Medulla oblongata (tissue), 1 donor: ENCODE results near the gene MRPL23.
A peak's percentile ranks its signal among the peaks of the same experiment; 100 is the strongest.

Experiments
- DNase-seq: peaks from one replicate; pipeline ENCODE4 v3.0.0-alpha.2; 2015; ENCODE audit errors: extremely low spot score

MRPL23 gene

DNA sequence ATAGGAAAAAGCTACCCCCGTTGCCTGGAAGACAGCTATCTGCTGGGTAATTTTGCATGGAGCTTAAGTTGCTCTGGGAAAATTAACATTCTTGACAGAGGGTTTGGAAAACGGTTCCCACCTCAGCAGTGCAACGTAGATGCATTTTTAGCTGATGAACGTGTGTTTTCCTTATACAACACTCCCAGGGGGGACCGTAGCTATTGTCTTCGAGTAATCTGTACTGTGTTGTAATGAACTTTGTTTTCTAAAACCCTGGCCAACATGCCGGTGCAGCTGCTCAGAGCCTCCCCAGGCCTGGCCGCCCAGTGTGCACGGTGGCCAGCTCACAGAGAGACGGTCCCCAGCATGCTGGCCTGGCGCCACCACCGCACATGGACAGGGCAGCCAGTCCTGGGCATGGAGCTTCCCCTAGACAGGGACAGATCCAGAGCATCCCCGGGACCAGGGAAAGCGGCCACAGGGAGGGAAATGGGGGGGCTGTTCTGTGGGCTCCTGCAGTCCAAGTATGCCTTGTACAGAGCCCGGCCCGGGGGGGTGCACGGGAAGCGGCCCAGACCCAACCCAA, 25.5 kb upstream of the MRPL23 start:
- DNase-seq, result peak; percentile 20

DNA sequence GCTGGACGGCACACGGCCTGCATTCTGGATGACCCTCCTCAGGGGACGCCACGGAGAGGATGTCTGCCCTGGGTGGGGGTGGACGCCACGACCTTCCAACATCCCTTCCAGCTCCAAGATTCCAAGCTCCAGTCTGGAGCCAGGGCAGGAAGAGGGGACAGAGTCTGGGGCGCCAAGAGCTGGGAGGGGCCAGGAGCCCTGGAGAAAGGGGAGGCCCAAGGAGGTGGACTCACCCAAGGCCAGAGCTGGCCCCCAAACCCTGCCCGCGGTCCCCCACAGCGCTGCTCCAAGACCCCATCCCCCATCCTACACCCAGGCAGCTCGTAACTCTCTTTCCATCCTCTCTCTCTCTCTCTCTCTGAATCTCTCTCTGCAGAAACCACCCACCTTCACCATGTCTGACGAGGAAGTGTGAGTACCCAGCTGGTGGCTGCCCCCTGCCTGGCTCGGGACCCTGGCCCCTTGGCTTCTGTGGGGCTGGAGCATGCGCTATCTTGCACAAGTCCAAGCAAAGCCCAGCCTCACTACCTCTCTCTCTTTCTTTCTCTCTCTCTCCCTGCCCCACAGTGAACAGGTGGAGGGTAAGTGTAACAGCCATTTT, 24.6 kb upstream of the MRPL23 start:
- DNase-seq, result no peak

DNA sequence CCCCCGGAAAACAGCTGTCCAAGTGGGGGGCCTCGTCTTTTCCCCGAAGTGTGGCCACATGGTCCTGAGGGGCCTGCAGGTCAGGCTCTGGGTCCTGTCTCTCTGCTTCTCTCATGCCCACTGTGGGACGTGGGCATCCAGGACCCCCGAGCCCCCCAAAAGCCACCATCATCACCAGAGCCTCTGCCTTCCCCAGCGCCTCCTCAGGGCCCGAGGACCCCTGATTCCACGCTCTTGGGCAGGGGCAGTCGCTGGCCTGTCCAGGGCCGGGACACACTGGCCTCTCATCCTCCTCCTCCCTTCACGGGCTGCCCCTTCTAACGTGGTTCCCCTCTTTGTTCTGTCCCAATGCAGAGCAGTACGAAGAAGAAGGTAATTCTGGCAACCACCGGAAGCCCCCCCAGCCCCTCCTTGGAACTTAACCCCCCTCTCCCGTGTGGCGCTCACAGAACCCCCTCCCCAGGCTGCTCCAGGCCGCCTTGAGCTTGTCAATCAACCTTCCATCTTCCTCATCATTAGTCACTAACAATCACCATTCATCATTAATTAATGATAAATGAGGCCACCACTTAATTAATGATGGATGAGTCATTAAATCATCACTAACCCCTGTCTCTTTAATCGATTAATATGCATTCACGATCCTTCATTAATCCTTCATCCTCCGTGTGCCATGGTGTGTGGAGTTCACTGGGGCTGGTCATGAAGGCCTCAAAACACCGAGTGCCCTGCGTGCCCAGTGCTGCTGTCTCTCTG, 23.8 kb upstream of the MRPL23 start:
- no peak for DNase-seq

DNA sequence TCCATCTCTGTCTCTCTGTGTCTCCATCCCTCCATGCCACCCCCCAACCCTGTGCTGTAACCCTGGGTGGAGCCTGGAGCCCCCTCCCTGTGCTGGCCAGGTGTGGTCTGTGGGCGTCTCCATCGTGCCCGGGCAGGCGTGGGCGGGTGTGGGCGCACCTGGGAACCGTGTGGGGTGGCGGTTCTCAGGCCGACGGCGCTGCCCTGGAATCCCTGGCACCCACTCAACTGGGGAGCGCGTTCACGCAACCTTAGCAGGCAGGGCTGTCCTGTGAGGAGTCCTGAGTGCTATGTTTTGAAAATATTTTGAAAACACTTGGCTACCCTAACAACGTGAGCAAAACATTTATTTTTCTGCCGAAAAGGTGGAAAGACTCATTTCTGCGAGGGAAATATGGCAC, 23.0 kb upstream of the MRPL23 start:
- DNase-seq, result no peak

DNA sequence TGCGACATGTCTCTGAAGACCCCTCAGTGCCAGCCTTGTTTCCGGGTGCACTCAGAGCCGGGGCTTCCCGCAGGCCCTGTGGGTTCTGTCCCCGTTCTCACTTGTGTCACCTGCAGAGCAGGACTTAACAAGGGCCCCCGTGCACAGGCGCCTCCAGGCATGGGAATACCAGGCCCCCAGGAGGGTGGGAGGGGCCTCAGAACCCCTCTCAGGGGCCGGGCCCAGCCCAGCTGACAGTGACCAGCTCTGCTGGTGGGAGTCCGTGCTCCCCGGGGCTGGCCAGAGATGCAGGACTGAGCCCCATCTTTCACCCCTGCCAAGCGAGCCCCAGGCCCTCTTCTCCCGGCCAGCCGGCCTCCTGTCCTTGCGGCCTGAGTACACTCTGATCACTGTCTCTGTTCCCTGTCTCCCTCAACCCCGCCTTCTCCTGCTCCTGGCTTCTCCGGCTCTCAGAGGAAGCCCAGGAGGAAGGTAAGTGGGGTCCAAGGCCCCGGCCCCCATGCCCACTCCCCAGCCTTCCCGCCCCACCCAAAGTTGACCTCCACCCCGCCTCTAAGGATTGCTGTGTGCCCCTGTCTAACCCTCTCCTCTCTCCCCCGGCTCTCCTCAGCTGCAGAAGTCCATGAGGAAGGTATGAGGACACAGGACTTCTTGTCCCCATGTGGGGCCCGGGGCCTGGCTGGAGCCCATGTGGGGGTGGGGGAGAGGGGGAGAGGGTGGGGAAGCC, 22.3 kb upstream of the MRPL23 start:
- no peak for DNase-seq

DNA sequence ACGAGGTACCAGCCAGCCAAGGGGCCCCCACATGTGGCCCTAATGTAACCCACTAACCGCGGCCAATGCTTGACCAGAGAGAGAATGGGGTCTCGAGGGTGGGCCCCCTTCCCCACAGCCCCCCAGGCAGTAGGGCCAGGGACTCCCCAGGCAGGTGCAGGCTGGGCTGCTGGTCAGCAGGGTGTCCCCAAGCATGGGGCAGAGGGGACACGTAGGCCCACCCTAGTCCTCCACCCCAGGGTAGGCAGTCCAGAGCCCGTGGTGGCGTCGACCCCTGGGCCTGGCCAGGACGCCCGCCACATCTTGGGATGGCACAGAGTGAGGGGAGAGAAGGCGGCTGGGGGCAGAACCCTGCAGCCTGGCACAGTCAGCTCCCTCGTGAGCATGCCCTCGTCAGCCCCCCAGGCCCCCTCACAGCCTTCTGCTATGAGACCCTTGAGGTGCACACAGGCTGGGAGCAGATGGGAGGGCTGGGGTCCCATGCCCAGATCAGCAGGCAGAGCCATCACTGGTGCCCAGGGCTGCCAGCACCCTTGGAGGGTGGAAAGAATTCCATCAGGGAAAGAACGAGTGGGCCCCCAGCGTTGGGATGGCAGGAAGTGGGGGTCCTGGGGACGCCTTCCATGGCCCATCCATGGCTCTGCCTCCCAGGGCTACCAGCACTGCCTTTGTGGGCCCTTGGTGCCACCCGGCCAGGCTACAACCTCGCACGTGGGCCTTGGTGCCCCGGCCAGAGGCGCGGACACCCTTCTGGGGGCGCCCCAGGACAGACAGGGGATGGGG, 21.6 kb upstream of the MRPL23 start:
- no peak for DNase-seq

DNA sequence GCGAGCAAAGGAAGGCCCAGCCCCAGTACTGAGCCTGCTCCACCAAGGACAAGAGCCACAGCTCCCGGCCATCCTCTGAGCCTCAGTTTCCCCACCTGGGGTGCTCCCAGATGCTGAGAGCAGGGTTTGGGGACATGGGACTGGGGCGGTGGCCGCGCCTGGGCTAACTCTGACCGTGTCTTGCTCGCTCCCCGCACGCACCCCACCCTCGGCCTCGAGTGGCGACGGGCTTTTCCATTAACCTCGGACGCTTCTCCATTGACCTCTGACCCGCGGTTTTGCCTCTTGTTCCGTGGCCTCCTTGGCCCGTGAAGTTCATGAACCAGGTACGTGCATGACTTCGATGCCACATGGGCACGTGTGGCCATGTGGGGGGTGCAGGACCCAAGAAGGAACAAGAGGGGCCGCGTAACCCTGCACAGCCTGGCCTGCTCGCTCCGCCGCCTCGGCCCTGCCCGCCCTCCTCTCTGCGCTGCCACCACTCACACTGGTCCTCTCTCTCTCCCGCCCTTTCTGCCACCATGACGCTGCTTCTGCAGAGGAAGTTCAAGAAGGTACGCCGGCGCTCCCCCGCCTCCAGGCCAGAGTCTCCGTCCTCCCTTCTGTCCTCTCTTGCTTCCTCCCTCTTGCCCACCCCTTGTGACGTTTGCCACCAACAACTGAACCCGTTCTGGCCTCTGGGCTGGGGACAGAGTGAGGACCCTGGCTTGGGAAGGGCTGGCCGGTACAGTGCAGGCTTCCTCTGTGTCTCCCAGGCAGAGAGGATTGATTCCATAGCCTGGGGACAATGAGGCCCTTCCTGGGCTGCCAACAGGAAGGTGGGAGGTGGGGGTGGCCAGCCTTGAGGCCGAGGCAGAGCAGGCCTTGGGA, 20.7 kb upstream of the MRPL23 start:
- no peak for DNase-seq

DNA sequence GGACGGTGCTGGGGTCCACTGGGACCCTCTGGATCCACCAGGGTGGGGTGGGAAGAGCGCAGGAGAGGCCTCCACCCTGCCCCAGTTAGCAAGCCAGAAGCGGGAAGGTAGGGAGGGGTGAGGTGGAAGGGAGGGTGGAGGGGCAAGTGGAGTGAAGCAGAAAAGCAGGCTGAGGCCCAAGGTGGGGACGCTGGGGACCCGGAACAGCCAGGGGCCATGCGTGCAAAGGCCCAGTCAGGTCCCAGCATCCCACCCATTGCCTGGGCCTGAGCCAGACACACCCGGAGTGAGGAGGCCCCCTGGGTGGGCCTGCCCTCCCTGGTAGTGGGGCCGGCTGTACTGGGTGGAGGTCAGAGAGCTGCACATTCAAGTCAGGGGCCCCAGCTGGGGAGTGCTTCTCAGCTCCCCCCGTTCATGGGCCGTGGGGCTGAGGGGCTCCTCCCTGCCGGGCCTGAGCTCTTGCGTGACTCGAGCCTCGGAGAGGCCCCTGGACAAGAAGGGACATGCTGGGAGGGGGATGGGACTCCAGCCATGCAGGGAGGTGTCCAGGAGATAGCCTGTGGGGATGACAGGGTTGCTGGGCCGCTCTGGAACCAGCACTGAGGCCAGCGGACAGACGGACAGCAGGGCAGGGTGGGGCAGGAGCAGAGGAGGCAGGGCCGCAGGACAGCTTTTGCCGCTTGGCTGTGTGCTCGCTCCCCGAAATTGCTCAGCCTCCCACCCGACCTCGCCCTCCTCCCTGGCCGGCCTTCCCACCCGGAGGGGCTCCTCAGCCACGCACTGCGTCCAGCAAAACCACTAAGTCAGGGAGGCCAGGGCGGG, 19.9 kb upstream of the MRPL23 start:
- no peak for DNase-seq

DNA sequence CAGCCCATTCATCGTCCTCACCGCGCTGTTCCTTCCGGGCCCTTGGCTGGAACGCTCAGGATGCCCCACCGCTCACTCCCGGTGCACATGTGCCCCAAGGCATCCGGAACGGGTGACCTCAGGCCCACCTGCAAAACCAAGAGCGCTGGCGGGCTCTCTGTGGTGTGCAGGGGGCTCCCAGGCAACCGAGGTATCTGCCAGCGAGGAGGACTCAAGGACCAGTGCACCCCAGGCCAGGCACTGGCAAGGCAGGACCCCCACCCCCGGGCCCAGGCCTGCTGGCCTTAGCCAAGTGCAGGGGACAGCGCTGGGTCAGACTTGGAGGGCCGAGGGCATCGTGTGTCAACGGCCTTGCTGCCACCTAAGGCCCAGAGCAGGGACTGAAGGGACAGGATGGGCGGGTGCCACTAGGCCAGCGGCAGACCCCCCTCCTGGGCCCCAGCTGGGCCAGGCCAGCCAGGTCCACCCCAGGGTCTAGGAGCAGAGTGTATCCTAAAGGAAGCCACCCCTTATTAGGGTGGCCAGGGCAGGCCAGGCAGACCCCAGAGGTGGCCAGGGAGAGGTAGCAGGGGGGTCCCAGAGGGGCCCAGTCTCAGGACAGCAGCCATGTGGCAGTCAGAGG, 19.2 kb upstream of the MRPL23 start:
- no peak for DNase-seq

DNA sequence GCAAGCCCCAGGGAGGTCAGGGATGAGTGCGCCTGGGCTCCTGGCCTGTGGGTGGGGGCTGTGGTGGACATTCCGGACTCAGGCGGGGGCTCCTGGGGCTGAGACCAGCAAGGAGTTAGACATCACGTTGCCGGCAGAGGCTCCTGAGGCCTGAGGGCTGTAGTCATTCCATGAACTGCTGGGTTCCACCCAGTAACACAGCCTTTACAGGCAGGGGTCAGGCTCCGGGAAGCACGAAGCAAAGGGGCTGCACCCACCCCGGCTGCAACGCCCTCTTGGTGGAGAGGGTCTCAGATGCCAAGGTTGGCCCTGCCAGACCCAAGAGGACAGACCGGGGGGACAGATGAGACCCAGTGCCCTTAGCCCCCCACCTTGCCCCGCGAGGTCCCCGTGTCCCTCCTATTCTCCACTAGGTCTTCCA, 18.7 kb upstream of the MRPL23 start:
- DNase-seq, result no peak

DNA sequence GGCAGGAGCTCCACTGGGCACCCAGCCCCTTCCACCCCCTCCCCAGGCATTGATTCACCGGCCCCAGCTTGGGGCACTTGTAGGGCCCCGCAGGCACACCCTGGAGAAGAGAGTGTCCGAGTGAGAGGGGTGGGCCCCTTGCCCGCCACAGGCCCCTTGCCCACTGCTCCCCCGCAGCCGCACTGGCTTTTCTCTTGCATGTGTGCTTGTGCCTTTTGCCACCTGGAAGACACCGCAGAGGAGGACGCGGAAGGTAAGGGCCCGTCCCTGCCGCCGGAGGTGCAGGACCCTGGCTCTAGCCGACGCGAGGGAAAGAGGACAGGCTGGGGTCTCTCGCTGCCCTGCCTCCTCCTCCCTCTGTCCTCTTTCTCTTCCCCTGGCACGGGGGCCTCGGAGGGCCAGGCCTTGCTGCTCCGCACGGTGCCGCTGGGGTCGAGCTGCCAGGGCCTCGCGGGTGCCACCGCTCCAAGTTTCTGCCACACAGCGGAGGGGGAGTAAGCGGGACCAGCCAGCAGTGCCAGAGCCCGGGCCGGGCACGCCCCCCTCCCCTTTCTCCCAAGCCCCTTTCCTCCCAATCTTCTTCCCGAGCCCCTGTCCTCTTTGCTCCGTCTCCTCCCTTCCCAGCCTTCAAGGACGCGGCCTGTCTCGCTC, 18.1 kb upstream of the MRPL23 start:
- no peak for DNase-seq

DNA sequence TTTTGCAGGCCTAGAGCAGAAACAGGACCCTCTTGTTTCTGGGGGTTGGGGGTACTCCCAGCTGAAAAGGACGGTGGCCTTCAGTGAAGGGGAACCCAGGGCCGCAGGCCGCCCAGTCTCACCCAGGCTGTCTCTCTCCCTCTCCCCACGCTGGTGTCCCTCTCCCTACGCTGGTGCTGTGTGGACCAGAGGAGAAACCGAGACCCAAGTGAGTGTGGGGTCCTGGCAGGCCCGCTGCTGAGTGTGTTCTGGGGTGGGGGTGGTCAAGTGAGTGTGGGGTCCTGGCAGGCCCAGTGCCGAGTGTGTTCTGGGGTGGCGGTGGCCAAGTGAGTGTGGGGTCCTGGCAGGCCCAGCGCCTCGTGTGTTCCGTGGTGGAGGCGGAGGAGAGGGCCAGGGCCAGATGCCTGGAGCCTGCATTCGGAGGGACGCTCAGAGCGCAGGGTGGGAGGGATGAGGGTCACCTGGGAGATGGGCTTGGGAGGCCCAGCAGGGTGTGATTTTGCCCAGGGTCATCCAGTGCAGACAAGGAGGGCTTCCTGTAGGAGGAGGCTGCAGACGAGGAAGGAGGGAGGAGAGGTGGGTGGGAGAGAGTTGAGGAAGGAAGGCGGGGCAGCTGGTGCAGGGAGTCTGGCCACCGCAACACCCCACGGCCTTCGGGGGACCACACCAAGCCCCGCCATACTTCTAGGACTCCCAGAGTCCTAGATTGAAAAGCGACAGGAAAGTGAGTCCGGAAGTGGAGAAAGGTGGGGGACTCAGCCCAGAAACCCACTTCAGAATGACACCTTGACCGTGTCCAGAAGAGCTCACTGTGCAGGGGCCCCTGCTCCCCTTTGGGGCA, 17.3 kb upstream of the MRPL23 start:
- DNase-seq, result no peak

DNA sequence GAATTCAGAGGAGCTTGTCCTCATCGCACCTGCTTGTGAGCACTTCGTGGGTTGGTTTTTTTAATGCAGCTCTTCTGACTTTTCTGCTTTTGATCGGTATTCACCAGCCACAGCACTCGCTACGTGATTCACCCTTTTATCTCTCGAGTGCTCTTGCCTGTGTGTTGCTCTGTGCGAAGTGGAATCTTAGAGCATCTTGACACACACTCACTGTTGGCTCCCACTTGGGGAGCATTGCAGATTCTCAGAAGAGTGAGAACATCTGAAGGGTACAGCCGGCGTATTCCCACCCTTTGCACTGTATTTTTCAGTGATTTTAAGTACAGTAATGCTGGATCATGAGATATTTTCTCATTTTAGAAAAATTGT, 16.7 kb upstream of the MRPL23 start:
- no peak for DNase-seq

DNA sequence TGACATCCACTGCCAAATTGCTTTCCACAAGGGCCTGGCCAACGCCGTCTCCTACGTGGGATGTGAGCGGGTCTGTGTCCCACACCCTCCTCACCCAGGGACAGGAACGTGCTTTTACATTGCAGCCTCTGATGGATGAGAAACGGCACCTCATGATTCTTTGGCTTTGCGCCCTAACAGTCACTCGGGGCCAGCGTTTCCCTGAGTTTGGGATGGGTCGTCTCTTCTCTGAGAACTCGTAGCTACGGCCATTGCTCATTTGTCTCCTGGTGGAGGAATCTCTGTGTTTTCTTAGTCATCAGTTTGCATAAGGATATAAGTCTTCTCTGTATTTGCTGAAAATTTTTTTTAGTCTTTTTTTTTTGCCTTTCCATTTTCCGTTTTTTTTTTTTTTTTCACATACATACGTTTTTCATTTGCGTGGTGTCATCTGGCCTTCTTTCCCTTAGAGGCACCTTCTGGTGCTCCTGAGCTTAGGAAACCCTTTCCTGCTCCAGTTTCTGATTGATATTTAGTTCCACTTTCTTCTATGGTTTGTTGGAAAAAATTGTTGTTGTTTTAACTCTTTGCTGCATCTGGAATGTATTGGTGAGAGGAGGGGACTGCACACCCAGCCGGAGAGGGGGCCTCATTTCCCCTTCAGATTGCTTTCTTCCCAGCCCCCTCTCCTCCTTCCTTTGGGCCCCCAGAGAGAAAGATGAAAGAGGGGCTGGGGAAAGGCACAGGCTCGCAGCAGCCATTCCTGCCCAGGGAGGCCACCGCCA, 15.6 kb upstream of the MRPL23 start:
- no peak for DNase-seq

DNA sequence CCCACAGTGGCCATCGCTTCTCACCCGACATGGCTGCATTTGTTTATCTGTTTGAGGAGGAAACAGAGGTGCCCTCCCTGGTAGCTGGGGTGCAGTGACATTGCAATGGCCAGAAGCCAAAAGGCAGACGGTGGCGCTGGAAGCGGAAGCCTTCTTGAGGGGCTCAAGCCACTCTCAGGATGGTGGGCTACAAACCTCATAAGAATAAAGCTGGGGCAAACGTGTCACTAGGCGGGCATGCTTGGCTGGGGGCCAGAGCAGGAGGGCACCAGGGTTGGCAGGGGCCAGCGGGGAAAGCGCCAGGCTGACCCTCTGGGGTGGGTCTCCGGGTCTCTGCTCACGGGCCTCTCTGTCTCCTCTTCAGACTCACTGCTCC, 15.0 kb upstream of the MRPL23 start:
- no peak for DNase-seq

DNA sequence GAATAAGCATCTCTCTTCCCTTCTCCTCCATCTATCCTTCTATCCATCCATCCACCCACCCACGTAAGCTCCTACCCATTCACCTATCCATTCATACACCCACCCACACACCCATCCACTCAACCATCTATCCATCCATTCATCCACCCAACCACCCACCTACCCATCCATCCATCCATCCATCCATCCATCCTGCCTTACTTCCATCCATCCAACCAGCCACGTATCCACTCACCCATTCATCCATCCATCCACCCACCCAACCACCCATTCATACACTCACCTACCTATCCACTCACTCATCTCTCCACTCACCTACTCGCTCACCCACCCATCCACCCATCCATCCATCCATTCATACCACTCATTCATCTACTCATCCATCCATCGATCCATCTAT, 14.5 kb upstream of the MRPL23 start:
- no peak for DNase-seq
